IMR-90 (cell line): ENCODE measurements around the gene RFPL3. TPM values are rescaled to one million over a fixed set of nuclear protein-coding genes. Genes with fewer than 3 reads are reported as not detected.
"Not testable (repeated sequence)": the region's sequence is repeated elsewhere in the genome, so short reads cannot be mapped to it uniquely, and the experiment has no call there.

ENCODE experiments used
- ATAC-seq: fragments of 200-7000 bp; cut with Tn5 transposase; 2 replicates; pipeline ENCODE4 v1.9.1; 2020; ENCODE audit warnings: low read depth, mild to moderate bottlenecking, moderate library complexity
- BruUV-seq: library from RNA; stranded (reverse); fragments of 400-500 nt; replicated peaks from 2 replicates; lab custom pipeline; 2021; lab: Mats Ljungman, UMichigan
- CTCF ChIA-PET: fragments of 300-600 bp; formaldehyde crosslinking; extraction: SDS; loops from one replicate; lab custom pipeline; 2021; ENCODE audit warnings: antibody characterized with exemption; lab: Yijun Ruan, JAX
- POLR2A ChIA-PET: fragments of 300-600 bp; sonication (Branson Sonifier 250); formaldehyde crosslinking; loops from one replicate; lab custom pipeline; 2022; ENCODE audit warnings: antibody characterized with exemption; ENCODE audit not compliant: unreplicated experiment; lab: Charles Lee
- DNase-seq: peaks from one replicate; pipeline ENCODE4 v3.0.0; 2013
- H2AFZ ChIP-seq: replicated peaks from 2 replicates; pipeline ENCODE3; 2013; ENCODE audit warnings: low read length, mild to moderate bottlenecking; ENCODE audit not compliant: poor library complexity
- H2AK5ac ChIP-seq: 2 replicates; pipeline ENCODE4 v1.6.1; 2013; ENCODE audit warnings: low read depth, low read length, inconsistent platforms
- H2AK9ac ChIP-seq: replicated peaks from 2 replicates; pipeline ENCODE3; 2013; ENCODE audit warnings: mild to moderate bottlenecking, low read depth, low read length, moderate library complexity; ENCODE audit not compliant: poor library complexity
- H2BK120ac ChIP-seq: 2 replicates; pipeline ENCODE4 v1.6.1; 2013; ENCODE audit warnings: low read depth, low read length, inconsistent platforms
- H2BK15ac ChIP-seq: 3 replicates; pipeline ENCODE4 v1.6.1; 2013; ENCODE audit warnings: low read depth, low read length, inconsistent platforms
- H2BK20ac ChIP-seq: 2 replicates; pipeline ENCODE4 v1.6.1; 2013; ENCODE audit warnings: low read depth, mild to moderate bottlenecking, inconsistent platforms, low read length, moderate library complexity
- H2BK5ac ChIP-seq: 2 replicates; pipeline ENCODE4 v1.6.1; 2013; ENCODE audit warnings: mild to moderate bottlenecking, low read depth, low read length, inconsistent platforms; ENCODE audit not compliant: poor library complexity, severe bottlenecking
- H3K14ac ChIP-seq: replicated peaks from 2 replicates; pipeline ENCODE4 v1.6.1; 2013; ENCODE audit warnings: low read depth, low read length, inconsistent platforms
- H3K18ac ChIP-seq: 2 replicates; pipeline ENCODE4 v1.6.1; 2013; ENCODE audit warnings: low read depth, low read length, control low read depth
- H3K23ac ChIP-seq: 2 replicates; pipeline ENCODE4 v1.6.1; 2013; ENCODE audit warnings: low read depth, low read length, inconsistent platforms
- H3K27ac ChIP-seq: 2 replicates; pipeline ENCODE4 v1.5.1; 2013; ENCODE audit warnings: mild to moderate bottlenecking, control low read depth, low read length; ENCODE audit not compliant: insufficient read depth
- H3K27me3 ChIP-seq: 2 replicates; pipeline ENCODE4 v1.6.1; 2013; ENCODE audit warnings: low read length; ENCODE audit not compliant: control insufficient read depth, insufficient read depth
- H3K36me3 ChIP-seq: 2 replicates; pipeline ENCODE4 v1.6.1; 2013; ENCODE audit warnings: low read length, mixed read lengths; ENCODE audit not compliant: control insufficient read depth, insufficient read depth
- H3K4ac ChIP-seq: 2 replicates; pipeline ENCODE4 v1.6.1; 2013; ENCODE audit warnings: low read depth, low read length, inconsistent platforms
- H3K4me1 ChIP-seq: 2 replicates; pipeline ENCODE4 v1.6.1; 2013; ENCODE audit warnings: low read length, mixed read lengths; ENCODE audit not compliant: control insufficient read depth, insufficient read depth
- H3K4me2 ChIP-seq: 2 replicates; pipeline ENCODE4 v1.6.1; 2013; ENCODE audit warnings: low read depth, mild to moderate bottlenecking, control low read depth, low read length, moderate library complexity
- H3K4me3 ChIP-seq: 2 replicates; pipeline ENCODE4 v1.5.1; 2013; ENCODE audit warnings: low read depth, mild to moderate bottlenecking, control low read depth, low read length, moderate library complexity; ENCODE audit not compliant: insufficient read depth
- H3K56ac ChIP-seq: 2 replicates; pipeline ENCODE4 v1.6.1; 2013; ENCODE audit warnings: low read length, inconsistent platforms; ENCODE audit not compliant: insufficient read depth; ENCODE audit errors: extremely low read depth
- H3K79me1 ChIP-seq, 2 experiments: 2 replicates each; pipeline ENCODE4 v1.6.1; 2013; ENCODE audit warnings: low read length in 2 of 2, inconsistent platforms in 1 of 2, low read depth in 1 of 2
- H3K9ac ChIP-seq: 2 replicates; pipeline ENCODE4 v1.6.1; 2013; ENCODE audit warnings: low read depth, low read length, control low read depth
- H3K9me1 ChIP-seq: 2 replicates; pipeline ENCODE4 v1.6.1; 2013; ENCODE audit warnings: low read length, inconsistent platforms; ENCODE audit not compliant: insufficient read depth
- H3K9me3 ChIP-seq: 2 replicates; pipeline ENCODE4 v1.6.1; 2013; ENCODE audit warnings: low read length; ENCODE audit not compliant: control insufficient read depth, insufficient read depth
- H4K20me1 ChIP-seq: 2 replicates; pipeline ENCODE4 v1.6.1; 2013; ENCODE audit warnings: low read length, inconsistent platforms; ENCODE audit not compliant: insufficient read depth
- H4K5ac ChIP-seq: 2 replicates; pipeline ENCODE4 v1.6.1; 2013; ENCODE audit warnings: mild to moderate bottlenecking, low read depth, low read length, control low read depth
- H4K8ac ChIP-seq, 2 experiments: 2 replicates each; pipeline ENCODE4 v1.6.1; 2013; ENCODE audit warnings: low read depth in 2 of 2, low read length in 2 of 2, control low read depth in 1 of 2, inconsistent platforms in 1 of 2
- H4K91ac ChIP-seq: 2 replicates; pipeline ENCODE4 v1.6.1; 2013; ENCODE audit warnings: low read depth, low read length, inconsistent platforms; ENCODE audit not compliant: insufficient read depth
- WGBS, 2 experiments: methylation state at CpG; one replicate each; pipeline versions ENCODE4 v1.1.5 to v1.1.7; 2013; ENCODE audit warnings: missing lambda C conversion rate in 2 of 2; ENCODE audit not compliant: insufficient read length in 1 of 2; ENCODE audit errors: extremely low coverage in 2 of 2; 5-methylcytosine and 5-hydroxymethylcytosine counted together
- dilution Hi-C: fragments of 300-500 bp; cut with HindIII; formaldehyde crosslinking; loops from one replicate; pipeline ENCODE4 v1.14.3; 2018; ENCODE audit warnings: low sequenced_read_pairs; ENCODE audit not compliant: unreplicated experiment
- in situ Hi-C: fragments of 300-500 bp; cut with MboI; formaldehyde crosslinking; loops from 3 replicates; pipeline ENCODE4 v1.14.3; 2019; ENCODE audit warnings: low sequenced_read_pairs, inconsistent platforms, mixed read lengths
- intact Hi-C: fragments of 100-400 bp; cut with micrococcal nuclease; formaldehyde crosslinking; loops from 2 replicates; pipeline ENCODE4 v1.10.0; 2022
- polyA plus RNA-seq, 3 experiments: library from polyadenylated mRNA; depleted of rRNA; stranded (reverse); fragments of >200 nt; gene quantifications; 2 replicates each; pipeline ENCODE4 v1.2.3, GENCODE V29; 2012; ENCODE audit warnings: low replicate concordance in 1 of 3
- total RNA-seq: library from RNA; depleted of rRNA; stranded (reverse); fragments of >200 nt; gene quantifications from 2 replicates; pipeline ENCODE4 v1.2.3, GENCODE V29; 2012

Gene RFPL3
- total and polyA plus RNA-seq, 2 of the 4 experiments (the other 2 are of a cell fraction) = not detected

DNA sequence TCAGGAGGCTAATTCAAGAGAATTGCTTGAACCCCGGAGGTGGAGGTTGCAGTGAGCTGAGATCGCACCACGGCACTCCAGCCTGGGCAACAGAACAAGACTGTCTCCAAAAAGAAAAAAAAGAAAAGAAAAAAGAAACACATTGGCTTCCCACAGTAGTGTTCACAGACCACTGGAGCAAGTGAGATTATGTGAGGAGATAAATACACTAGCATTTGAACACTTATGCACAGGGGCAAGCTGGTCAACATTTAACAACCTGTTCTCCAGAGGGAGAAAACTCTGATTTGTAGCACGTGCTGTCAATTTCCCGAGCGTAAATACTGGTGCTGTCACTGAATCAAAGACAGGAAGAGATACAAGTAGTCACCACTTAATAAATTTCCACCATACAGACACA, 20.2 kb upstream of the RFPL3 start:
- CTCF ChIA-PET, H3K56ac ChIP-seq, H4K91ac ChIP-seq, H3K4me2 ChIP-seq, H3K27ac ChIP-seq, DNase-seq, BruUV-seq, H2BK15ac ChIP-seq, H4K8ac ChIP-seq, H3K4me3 ChIP-seq, ATAC-seq, H3K9ac ChIP-seq, H3K14ac ChIP-seq, POLR2A ChIA-PET, dilution Hi-C loops, H3K4me1 ChIP-seq, H2BK20ac ChIP-seq, H2BK120ac ChIP-seq, H3K23ac ChIP-seq, H3K79me1 ChIP-seq, H3K4ac ChIP-seq, H2BK5ac ChIP-seq, H3K36me3 ChIP-seq, H3K18ac ChIP-seq, in situ Hi-C loops, intact Hi-C loops, H4K5ac ChIP-seq, H2AK5ac ChIP-seq, H3K9me1 ChIP-seq, H3K9me3 ChIP-seq, H4K20me1 ChIP-seq, H2AK9ac ChIP-seq, H2AFZ ChIP-seq: not testable (repeated sequence)
- no CpG with 5 or more reads among the region's 6 CpGs for WGBS, 2 experiments
- H3K27me3 ChIP-seq = peaks cover 15% of the 10 kb centered on the region
